Measurements from ENCODE around the gene TRPM2. TPM values are rescaled to one million over a fixed set of nuclear protein-coding genes. Genes with fewer than 3 reads are reported as not detected.
"Not testable (repeated sequence)": the region's sequence is repeated elsewhere in the genome, so short reads cannot be mapped to it uniquely, and the experiment has no call there.

Gene TRPM2
- total RNA-seq, 1 experiment from 2014 or later: 5.7 TPM

DNA sequence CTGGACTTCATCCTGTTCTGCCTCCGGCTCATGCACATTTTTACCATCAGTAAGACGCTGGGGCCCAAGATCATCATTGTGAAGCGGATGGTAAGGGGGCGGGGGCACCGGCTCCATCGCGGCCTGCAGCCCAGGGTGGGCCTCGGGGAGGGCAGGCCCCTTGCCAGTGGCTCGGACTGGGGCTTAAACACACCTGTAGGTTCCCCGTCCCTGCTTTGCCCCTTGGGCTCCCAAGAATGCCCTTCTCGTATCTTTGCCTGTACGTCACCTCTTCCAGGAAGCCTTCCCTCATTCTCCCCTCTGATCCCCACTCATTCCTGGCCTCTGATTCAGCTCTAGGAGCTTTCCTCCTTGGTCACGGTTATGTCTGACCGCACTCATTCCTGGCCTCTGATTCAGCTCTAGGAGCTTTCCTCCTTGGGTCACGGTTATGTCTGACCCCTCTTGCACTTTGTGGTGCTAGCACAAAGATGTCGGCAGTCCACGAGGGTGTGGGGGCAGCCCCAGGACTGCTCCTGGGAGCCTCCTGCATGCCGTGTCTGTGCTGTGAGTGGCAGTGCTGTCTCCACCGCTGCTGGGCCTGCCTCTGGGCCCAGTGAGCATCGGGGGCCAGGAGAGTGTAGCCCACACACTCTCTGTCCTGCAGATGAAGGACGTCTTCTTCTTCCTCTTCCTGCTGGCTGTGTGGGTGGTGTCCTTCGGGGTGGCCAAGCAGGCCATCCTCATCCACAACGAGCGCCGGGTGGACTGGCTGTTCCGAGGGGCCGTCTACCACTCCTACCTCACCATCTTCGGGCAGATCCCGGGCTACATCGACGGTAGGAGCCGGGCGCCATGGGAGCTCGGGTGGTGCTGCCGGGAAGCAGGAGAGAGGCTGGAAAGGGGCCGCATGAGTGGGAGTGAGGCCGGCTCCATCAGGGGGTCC lies 52.8 kb downstream of the TRPM2 start:
- no peak for DNase-seq (ENCODE audit: extremely low read depth, low read depth)

DNA sequence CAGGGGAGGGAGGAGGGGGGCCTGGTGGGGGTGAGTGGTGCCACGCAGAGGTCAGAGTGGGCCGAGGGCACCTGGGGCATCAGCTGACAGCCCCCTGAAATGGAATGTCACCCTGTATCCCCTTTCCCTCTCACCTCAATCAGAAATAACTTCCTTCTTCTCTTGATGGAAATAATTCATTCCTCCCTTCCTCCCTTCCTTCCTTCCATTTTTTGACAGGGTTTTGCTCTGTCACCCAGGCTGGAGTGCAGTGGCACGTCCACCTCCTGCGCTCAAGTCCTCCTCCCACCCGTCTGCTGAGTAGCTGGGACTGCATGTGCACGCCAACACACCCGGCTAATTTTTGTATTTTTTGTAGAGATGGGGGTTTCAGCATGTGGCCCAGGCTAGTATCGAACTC lies 53.5 kb downstream of the TRPM2 start:
- no peak for DNase-seq (ENCODE audit: extremely low read depth, low read depth)

DNA sequence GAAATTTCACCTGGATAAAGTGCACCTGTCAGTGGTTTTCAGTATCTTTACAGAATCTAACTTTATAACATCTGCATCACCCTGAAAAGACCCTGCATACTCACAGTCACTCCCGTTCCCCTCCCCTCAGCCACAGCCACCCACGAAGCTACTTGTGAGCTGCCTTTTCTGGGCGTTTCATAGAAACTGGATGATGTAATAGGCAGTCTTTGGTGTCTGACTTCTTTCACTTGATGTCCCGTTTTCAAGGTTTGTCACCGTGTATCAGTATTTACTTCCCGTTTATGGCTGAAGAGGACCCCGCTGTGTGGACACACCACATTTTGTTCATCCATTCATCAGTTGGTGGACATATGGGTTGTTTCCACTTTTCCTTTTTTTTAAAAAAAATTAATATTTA lies 54.1 kb downstream of the TRPM2 start:
- DNase-seq (ENCODE audit: extremely low read depth, low read depth): no peak

DNA sequence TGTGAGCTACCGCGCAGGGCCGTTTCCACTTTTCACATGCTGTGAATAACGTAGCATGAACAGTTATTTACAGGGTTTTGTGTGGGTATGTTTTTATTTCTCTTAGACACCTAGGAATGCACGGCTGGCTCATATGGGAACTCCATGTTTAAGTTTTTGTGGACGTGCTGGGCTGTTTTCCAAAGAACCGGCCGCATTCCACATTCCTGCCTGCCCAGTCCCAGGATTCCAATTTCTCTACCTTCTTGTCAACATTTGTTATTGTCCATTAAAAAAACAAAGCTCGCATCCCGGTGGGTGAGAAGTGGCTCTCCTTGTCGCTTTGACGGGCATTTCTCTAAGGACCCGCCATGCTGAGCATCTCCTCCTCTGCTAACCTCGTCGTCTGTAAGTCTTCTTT lies 54.8 kb downstream of the TRPM2 start:
- DNase-seq (ENCODE audit: extremely low read depth, low read depth): no peak

DNA sequence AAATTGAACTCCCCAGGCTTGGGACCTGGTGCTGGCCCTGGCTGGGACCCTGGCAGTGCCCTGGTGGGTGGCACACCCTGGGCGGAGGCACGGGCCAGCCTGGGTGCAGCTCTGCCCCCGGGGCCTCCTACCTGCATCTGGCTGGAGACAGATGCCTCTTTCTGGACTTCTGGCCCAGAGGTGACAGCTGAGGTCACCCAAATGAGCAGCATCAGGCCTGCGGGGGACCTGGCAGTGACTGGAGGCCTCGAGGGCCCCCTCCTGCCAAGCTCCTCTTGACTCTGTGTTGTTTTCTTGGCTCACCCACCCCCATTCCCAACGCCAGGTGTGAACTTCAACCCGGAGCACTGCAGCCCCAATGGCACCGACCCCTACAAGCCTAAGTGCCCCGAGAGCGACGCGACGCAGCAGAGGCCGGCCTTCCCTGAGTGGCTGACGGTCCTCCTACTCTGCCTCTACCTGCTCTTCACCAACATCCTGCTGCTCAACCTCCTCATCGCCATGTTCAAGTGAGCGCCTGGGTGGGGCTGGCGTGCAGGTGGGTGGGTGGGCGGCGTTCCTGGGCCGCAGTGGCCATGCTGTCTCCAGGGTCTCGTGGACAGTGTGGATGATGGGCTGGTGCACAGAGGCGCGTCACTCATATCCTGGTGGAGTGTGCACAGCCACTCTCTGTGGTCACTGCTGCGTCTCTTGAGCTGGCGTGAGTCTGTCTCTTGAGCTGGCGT lies 60.3 kb downstream of the TRPM2 start:
- no peak for DNase-seq (ENCODE audit: extremely low read depth, low read depth)

DNA sequence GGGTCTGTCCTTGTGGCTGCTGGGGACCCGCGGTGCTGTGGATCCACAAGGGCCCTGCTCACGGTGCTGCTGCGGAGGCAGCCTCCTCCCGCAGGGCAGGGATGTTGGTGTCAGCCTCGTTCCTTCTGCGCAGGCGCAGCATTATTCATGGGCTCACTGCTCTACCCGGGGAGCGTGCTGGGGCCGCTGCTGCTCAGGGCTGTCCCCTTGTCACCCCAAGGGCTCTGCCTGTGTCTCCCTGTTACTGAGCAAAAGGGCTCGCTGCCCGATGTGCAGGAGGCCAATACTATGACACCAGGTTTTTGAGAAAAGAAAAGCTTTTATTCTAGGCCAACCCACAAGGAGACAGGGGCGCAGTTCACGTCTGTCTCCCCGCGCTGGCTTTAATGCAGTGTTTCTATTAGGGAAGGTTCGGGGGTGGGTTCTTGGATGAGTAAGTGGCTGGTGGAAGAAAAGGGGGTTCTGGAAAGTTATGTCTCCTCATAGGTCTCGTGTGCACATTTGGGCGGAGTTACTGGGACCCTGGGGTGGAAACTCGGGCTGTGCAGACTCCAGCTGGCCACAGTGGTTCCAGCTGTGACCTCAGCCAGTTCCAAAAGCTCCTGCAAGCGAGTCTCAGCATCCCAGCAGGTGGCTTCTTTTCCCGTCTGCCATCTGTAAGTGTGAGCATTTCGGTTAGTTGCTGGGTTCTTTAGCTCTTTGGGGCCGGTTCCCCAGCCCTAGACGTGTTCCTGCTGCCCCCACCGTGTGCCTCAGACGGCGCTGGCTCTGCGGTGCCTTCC lies 61.1 kb downstream of the TRPM2 start:
- DNase-seq (ENCODE audit: extremely low read depth, low read depth): no peak

DNA sequence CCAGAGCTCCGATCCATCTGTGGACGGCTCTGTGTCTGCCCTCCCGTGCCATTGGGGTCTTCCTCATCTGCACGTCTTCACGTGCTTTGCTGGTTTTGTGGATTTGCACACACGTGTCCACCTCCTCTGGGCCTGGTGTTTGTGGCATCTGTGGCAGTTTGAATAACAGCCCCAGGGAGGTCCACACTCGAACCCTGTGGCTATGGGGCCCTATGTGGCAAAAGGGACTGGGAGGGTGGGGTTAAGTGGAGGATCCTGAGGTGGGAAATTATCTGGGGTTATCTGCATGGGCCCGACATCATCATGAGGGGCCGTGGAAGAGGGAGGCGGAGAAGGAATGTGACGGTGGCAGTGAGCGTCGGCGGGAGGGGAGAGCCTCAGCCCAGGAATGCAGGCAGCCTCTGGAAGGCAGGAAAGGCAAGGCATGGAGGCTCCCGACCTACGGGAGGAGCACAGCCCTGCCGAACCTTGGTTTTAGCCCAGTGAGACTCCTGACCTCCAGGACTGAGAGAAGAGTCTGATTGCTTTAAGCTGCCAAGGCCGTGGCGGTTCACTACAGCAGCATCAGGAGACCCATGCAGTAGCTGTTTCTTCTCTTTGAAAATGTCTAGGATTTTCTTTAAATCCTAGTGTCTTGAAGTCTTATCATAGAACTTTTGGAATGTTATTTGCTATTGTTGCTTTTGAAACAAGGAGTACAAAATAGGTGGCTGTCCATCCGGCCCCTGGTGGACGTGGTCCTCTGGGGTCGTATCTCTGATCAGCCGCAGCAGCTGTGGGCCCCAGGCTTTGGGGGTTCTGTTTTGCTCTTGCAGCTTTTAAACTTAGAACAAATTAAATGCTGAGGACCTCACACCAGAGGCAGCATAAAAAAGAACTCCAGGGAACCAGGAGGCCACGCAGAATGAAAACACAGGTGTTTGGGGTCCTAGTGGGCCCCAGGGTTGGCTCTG lies 61.9 kb downstream of the TRPM2 start:
- DNase-seq (ENCODE audit: extremely low read depth, low read depth): no peak

DNA sequence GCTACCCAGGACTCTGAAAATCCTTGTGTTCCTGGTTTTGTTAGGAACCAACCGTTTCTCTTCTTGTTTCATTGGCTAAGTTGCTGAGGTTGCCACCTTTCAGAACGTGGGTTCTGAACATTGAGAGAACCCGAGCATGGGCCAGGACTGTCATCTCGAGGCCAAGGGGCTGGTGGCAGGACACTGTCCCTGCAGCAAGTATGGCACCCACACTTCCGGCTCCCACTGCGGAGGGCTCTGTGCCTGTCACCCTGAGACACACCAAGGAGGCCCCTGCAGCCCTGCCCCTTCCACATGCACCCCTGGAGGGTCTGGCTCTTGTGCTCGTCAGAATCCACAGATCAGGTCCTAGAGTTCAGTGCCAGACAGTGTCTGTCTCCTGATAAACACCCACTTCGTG lies 62.8 kb downstream of the TRPM2 start:
- DNase-seq (ENCODE audit: extremely low read depth, low read depth): no peak

DNA sequence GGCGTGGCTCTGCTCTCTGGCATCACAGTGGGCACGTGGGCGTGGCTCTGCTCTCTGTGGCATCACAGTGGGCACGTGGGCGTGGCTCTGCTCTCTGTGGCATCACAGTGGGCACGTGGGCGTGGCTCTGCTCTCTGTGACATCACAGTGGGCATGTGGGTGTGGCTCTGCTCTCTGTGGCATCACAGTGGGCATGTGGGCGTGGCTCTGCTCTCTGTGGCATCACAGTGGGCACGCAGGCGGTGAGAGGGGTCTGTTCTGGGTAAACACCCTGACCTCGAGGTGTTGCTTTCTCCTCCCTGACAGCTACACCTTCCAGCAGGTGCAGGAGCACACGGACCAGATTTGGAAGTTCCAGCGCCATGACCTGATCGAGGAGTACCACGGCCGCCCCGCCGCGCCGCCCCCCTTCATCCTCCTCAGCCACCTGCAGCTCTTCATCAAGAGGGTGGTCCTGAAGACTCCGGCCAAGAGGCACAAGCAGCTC lies 64.2 kb downstream of the TRPM2 start:
- DNase-seq (ENCODE audit: extremely low read depth, low read depth): not testable (repeated sequence)

DNA sequence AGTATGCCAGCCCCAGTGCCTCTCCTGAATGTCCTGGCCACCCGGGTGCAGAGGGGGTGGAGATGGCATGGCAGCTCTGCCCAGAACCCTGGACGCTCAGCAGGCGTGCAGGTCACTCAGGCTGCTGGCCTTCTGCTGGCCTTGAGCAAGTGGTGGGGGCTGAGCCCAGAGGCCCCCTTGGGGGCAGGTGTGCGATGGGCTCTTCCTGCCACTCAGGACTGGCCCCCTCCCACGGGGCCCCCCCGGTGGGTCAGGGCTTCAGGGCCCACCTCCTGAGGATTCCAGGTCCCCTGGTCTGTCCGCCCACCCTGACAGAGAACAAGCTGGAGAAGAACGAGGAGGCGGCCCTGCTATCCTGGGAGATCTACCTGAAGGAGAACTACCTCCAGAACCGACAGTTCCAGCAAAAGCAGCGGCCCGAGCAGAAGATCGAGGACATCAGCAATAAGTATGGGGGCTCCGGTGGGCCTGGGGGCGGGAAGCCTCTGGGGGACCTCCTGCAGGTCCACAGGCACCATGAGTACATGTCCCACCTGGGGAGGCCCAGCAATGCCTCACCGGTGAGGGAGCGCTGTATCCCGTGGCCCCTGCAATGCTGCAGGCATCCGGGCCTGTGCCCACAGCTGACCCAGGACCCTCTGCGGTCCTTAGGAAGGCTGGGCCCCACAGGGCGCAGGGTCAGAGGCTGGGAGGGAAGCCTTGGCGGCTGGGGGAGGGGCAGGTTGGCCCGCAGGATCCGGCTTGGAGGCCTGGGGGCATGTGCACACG lies 64.9 kb downstream of the TRPM2 start:
- no peak for DNase-seq (ENCODE audit: extremely low read depth, low read depth)

DNA sequence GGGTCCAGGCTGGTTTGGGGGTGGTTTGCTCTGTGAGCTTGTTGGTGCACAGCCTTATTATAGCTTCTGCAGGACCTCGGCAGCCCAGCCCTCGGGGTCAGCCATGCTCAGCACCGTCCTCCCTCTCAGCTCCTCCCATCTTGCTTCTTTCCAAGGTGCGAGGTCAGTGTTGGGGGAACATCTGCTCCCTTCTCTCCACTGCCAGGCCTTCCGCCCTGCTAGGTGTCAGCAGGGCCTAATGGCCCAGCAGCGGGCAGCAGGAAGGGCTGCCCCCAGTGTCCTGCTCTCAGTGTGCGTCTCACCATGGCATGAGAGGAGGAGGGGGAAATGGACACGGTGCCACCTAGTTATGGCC lies 65.4 kb downstream of the TRPM2 start:
- no peak for DNase-seq (ENCODE audit: extremely low read depth, low read depth)

DNA sequence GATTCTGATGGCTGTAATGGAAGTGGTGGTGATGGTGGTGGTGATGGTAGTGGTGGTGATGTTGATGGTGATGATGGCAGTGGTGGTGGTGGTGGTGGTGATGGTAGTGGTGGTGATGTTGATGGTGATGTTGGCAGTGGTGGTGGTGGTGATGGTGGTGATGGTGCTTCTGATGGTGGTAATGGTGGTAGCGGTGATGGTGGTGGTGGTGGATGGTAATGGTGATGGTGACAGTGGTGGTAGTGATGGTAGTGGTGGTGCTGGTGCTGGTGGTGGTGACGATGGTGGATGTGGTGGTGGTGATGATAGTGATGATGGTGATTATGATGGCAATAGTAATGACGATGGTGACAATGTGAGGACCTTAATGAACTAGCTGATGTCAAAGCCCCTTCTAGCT lies 66.3 kb downstream of the TRPM2 start:
- no peak for DNase-seq (ENCODE audit: extremely low read depth, low read depth)

DNA sequence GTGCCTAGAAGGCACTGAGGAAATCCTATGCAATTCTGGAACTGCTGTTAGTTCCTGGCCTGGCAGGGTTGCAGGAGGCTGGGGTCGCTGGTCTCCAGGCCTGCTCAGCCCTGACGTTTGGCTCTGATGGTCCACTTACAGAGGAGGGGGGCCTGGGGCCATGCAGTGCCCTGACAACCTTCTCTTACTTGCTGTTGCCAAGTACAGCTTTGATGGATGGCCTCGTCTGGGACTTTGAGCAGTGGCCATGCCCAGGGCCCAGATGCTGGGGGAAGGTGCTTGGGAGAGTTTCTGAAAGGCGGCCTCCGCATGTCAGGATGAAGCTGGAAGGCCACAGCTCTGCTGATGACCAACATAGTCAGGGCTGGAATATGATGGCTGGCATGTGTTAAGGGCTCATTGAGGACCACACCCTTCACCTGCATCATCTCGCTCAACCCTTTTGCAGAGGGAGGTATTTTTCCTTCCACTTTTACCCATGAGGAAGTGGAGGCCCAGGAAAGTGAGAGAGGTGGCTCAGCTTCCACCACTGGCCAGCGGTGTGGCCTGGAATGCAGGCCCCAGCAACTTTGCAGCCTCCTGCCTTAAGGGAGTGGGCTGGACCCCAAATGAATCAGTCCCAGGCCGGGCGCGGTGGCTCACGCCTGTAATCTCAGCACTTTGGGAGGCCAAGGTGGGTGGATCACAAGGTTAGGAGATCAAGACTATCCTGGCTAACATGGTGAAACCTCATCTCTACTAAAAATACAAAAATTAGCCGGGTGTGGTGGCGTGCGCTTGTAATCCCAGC lies 67.2 kb downstream of the TRPM2 start:
- DNase-seq (ENCODE audit: extremely low read depth, low read depth): no peak

DNA sequence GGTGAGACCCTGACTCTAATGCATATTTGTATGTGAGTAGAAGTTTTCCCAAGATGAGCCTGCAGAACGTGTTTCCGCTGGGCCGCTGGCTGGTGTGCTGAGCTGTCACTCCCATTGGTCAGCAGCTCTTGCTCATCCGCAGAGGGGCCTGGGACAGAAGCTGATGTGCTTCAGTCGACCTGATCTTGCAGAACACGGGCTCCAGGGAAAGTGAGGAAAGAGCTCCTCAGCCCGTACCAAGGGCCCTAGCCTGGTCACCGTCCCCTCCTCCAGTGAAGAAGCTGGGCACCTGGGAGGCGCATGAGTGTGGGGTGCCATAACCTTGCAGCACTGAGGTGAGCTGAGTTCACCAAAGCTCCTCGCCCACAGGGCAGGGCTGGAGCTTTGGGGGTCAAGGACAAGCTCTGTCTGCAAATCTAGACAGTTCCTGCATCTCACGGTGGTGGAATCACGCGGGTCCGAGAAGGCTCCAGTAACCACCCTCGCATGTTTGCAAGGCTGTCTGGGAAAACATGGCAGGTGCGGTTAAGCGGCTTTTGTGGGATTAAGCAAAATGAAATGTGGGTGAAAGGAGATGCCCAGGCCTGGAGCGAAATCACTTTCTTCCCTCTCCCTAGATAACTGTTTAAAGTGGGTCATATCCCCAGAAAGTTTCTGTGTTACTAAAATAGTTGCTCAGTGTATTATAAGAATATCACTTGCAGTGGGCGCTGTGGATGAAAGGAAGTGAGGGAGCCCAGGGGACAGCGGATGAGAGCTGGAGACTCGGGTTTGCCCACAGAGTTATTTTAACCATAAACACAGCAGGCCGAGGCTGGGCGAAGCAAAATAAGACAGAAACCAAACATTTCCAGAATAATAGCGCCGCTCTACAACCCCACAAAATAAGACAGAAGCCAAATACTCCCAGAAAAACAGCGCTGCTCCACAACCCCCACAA lies 68.8 kb downstream of the TRPM2 start:
- no peak for DNase-seq (ENCODE audit: extremely low read depth, low read depth)

DNA sequence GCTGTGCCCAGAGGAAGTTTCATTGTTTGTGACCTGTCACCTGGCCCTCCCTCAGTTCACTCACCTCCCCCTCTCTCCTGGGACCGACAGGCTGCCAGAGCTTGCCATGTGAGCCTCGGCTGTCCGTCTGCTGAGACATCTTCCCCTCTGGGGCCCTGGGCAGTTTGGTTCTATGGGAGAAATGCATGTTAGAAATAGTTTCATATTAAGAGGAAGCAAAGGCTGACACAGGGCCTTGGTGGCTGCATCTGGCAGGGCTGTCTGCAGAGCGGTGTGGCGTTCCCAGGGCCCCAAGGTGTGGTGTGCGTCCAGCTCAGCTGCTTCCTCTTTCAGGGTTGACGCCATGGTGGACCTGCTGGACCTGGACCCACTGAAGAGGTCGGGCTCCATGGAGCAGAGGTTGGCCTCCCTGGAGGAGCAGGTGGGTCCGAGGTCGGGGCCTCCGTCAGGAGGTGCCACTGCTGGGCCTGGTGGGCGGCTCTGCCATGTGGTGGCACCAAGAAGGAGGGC lies 69.9 kb downstream of the TRPM2 start:
- DNase-seq (ENCODE audit: extremely low read depth, low read depth): no peak

DNA sequence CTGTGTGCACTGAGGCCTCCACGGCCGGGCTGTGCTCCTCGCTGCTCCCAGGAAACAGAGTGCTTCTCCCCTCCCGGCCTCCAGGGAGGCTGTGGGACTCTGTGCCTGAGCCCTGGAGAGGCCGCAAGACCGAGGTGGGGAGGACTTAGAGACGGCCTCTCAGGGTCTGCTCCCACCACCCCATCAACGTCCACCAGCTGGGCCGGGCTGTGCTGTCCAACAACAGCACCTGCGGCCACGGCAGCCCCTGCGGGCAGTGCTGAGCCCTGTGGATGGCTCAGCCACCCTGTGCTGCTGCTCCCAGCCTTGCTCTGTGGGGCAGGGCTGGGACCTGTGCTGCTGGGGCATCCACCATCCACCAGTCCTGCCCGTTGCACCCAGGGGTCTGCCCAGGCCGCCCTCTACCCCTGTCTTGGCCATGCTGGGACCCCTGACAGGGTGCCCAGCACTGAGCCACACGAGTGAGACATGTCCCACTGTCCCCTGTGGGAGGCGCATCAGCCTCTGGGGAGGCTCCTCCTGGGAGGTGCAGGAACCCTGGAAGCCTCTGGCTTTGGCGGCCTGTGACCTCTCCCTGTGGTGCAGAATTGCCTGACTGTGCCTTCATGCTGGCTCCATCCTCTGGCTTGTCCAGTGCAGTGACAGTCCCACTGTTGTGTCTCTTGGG lies 70.7 kb downstream of the TRPM2 start:
- DNase-seq (ENCODE audit: extremely low read depth, low read depth): no peak

Data from NCI-H460 (cell line).